ENCODE data around the gene SLC31A1.

GRCh38 chr9:113274474-113275156 lies 53.3 kb downstream of the SLC31A1 start:
- TF ChIP-seq CTCF (IDR thresholded peaks at IDR 0.05; ENCODE audit: insufficient read depth, low read length) (peak; percentile 28), POLR2AphosphoS5 (IDR thresholded peaks at IDR 0.05; ENCODE audit: low read depth) (no peak), SPI1 (IDR thresholded peaks at IDR 0.05; ENCODE audit: borderline replicate concordance, low read depth) (no peak)
- TF ChIP-seq, protein P1, sequence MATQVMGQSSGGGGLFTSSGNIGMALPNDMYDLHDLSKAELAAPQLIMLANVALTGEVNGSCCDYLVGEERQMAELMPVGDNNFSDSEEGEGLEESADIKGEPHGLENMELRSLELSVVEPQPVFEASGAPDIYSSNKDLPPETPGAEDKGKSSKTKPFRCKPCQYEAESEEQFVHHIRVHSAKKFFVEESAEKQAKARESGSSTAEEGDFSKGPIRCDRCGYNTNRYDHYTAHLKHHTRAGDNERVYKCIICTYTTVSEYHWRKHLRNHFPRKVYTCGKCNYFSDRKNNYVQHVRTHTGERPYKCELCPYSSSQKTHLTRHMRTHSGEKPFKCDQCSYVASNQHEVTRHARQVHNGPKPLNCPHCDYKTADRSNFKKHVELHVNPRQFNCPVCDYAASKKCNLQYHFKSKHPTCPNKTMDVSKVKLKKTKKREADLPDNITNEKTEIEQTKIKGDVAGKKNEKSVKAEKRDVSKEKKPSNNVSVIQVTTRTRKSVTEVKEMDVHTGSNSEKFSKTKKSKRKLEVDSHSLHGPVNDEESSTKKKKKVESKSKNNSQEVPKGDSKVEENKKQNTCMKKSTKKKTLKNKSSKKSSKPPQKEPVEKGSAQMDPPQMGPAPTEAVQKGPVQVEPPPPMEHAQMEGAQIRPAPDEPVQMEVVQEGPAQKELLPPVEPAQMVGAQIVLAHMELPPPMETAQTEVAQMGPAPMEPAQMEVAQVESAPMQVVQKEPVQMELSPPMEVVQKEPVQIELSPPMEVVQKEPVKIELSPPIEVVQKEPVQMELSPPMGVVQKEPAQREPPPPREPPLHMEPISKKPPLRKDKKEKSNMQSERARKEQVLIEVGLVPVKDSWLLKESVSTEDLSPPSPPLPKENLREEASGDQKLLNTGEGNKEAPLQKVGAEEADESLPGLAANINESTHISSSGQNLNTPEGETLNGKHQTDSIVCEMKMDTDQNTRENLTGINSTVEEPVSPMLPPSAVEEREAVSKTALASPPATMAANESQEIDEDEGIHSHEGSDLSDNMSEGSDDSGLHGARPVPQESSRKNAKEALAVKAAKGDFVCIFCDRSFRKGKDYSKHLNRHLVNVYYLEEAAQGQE (IDR thresholded peaks at IDR 0.05; ENCODE audit: insufficient replicate concordance, low read depth), result no peak
